HG02973 (cell line): Measurements from ENCODE around the gene CDKAL1.

Experiments
- ATAC-seq: cut with Tn5 transposase; IDR thresholded peaks from one replicate; pipeline ENCODE4 v1.9.1; 2021; ENCODE audit warnings: moderate library complexity; ENCODE audit not compliant: unreplicated experiment

Gene CDKAL1

DNA sequence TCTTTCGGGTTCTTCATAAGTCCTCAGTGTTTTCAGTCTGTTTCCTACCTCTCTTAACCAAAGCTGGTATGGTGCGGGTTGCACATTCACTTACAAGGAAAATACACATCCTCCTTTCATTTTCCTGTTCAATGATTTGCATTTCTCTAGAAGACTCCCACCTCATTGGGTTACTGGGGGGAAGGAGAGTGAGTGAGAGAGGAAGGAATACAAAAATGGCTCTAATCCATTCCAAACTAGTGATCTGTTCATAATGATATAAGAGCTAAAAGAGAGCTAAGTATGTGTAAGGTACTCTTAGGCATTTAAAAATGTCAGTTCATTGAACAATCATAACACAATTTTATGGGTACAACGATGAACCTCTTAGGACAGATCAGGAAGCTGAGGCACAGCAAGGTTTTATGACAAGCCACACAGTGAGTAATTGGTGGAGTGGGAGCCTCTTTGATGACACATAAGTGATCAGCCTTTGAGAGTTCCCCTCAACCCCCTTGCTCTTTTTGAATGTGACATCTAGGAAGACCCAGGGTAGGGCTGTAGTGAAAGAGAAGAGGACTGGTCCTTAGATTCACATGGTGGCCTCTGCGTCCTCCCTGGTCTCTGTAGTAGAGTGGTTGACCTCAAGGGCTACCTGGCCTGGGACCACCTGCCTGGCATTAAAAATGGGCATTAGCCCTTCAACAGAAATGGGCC, 730.9 kb downstream of the CDKAL1 start:
- no peak for ATAC-seq

DNA sequence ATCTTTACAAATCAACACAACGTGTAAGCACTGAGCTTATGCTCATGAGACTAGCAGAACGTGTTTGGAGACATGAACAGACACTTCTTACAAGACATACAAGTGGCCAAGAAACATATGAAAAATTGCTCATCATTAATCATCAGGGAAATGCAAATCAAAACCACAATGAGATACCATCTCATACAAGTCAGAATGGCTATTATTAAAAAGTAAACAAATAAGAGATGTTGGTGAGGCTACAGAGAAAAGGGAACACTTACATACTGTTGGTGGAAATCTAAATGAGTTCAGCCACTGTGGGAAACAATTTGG, 731.4 kb downstream of the CDKAL1 start:
- no peak for ATAC-seq

DNA sequence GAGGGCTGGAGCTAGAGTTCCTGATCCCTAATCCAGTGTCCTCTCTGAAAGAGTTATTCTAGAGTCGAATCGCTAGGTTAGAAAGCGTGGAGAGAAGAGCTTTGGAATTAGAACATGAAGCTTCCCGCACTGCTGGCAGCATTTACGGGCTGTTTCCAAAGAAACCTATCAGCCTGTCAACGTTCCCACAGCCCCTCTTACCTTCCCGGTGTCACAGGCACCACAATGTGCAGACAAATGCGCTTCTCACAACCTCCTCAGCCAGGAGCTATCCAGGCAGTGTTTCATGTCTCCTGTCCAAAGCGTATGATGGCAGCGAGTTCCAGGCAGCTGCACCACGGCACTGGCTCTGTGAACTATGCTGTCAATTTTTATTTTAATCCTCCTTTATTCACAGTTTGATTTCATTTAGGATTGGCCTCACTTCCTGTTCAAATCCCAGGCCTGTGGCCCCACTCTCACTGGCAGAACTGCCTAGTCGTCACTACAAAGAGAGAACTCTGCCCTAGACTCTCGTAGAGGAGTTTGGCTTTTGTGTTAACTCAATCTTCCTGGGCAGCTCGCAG, 736.5 kb downstream of the CDKAL1 start:
- ATAC-seq = no peak

DNA sequence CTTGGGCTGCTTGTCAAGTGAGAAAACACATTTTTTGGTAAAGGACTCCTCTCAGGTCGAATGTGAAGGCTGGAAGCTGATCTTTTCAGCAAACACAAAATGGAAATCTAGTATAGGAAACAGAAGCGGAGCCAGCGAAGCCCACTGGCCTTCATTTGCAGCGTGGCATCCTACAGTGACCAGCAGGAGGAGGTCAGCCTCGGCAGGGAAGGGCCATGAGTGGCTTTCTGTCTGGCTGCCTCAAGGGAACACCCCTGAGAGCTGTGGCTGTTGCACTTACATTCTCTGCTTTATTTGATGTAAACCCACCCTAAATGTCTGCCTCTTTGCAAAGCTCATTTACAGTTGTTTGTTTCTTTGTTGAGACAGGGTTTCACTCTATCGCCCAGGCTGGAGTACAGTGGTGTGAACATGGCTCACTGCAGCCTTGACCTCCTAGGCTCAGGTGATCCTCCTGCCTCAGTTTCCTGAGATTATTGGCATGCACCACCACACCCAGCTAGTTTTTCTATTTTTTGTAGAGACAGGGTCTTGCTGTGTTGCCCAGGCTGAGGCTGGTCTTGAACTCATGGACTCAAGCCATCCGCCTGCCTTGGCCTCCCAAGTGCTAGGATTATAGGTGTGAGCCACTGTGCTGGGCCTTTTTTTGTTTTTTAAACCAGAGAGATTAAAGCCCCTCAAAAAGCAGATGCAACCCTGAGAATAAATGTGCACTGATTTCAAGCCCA, 737.3 kb downstream of the CDKAL1 start:
- ATAC-seq = no peak

DNA sequence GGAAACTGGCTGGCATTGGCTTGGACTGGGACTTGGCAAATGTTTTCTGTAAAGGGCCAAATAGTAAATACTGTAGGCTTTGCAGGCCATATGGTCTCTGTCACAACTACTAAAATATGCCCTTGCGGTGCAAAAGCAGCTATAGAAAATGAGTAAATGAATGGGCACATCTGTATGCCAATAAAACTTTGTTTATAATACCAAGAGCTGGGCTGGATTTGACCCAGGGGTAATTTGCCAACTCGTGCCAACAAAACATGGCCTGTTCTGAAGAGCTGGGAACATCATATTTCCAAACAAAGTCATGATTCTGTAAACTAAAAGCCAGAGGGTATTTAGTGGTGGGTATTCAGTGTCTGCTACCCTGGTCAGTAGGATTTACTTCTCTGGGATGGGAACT, 739.2 kb downstream of the CDKAL1 start:
- ATAC-seq = no peak

DNA sequence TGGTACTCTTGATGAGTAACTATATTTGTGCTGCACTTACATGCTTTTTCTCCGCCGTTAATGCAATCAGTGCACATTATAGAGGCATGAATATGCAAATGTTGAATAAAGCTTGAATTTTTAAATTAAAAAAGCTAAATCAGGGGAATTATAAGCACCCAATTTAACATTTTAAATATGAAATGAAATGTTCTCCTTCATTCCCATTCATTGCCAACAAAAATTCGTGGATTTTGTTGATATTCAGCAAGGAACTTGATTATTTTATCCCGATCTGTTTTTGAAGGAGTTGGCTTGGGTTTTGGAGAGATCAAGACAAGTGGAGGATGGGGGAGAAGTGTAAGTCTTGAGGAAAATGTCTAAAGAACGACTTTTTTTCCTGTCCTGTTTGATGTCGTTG, 740.6 kb downstream of the CDKAL1 start:
- ATAC-seq = no peak

DNA sequence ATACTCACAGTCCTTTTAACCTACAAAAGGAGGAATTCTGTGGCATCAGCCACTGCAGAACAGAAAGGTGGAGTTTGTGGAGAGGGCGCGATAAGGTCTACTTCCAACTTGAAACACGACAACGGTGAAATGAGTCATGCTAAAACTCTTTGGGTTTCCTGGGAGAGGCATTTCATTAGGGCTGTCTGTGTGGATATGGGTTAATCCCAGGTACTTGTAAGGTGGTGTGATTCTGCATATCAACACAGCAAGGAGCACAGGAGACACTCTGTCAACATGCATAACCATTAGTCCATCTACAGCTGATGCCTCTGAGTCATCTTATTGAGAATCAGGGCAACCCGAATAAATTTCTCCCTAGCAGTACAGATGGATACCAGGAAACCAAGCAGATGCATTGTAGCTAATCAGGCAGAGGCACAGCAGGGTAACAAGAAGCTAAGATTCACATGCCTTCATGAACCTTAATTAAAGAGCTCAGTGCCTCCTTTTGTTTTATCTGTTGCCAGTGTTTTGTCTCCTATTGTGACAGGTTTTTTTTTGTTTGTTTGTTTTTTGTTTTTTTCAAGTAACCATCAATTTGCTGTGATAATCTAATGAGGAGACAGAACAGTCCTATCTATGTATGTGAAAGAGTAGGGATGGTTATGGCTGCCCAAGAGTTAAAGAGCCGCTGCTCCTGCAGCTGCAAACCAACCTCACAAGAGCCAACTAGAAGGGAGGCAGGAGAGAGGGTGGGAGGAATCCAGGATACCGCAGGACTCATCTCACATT, 743.5 kb downstream of the CDKAL1 start:
- no peak for ATAC-seq

DNA sequence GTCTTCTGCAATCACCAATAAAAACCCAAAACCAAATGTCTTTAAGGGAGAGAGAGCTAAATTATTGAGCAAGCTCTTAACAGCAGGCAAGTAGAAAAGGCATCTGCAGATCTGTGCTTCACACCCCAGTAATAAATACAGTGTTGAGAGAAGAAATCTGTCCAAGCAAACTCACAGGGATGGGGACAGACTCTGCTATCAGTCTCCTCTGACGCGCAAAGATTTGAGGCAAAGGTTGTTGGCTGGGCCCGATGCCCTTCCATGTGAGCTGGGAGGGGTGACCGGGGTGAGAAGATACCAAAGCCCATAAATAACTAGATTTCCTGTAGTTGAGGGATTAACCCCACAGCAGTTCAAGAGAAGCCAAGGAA, 744.1 kb downstream of the CDKAL1 start:
- no peak for ATAC-seq

DNA sequence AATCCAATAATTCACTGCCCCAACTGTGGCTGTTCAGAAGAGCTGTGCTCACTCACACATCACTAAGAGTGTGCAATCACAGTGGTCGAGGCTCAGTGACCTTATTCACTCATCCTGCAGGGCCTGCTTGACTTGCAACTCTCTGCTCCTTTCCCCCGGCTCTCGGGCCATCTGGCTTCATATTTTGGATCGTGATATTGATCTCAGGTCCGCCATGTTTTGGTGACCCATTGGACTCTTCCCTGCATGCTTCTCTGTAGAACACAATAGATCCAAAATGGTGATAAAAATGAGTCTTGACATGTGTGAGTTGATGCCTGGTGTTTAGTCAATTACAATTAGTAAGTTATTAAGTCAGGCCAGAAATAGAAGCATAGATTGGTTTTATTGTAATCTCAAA, 745.4 kb downstream of the CDKAL1 start:
- ATAC-seq = no peak

DNA sequence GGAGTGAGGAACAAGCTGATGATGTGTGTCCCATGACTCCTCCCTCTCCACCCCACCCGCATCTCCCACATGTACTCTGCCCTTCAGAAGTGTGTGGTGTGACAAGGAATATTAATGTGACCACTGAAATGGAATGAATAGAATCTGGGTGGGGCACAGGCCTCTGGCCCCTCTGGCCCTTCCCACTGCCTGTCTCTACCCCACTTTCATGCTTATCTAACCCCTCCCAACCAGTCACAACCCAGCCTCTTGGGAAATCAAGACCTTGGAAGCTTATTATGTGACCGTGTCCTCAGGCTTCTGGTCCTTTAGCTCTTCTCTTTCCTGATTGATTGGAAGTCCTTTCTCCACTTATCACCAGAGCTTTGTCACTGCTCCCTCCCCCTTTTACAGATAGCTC, 747.1 kb downstream of the CDKAL1 start:
- no peak for ATAC-seq
